Neural progenitor cell (in vitro differentiated cells): ENCODE data around the gene ARSB. TPM values are rescaled to one million over a fixed set of nuclear protein-coding genes. Genes with fewer than 3 reads are reported as not detected.

Source experiments
- DNase-seq: peaks from one replicate; pipeline ENCODE4 v3.0.0-alpha.2; 2016; ENCODE audit warnings: low spot score
- H2AFZ ChIP-seq: fragments of 200-600 bp; sonication (generic); replicated peaks from 2 replicates; pipeline ENCODE4 v1.6.1; 2016; ENCODE audit warnings: antibody characterized with exemption
- H3F3A ChIP-seq: fragments of 200-600 bp; sonication (generic); 2 replicates; pipeline ENCODE4 v1.6.1; 2016; ENCODE audit warnings: antibody characterized with exemption, low read depth
- H3K27ac ChIP-seq: fragments of 200-600 bp; sonication (generic); 2 replicates; pipeline ENCODE4 v1.5.1; 2016; ENCODE audit warnings: mild to moderate bottlenecking
- H3K27me3 ChIP-seq: fragments of 200-600 bp; sonication (generic); 2 replicates; pipeline ENCODE4 v1.6.1; 2016; ENCODE audit warnings: mild to moderate bottlenecking, moderate library complexity
- H3K36me3 ChIP-seq: fragments of 200-600 bp; sonication (generic); 2 replicates; pipeline ENCODE4 v1.5.1; 2016
- H3K4me1 ChIP-seq: fragments of 200-600 bp; sonication (generic); 2 replicates; pipeline ENCODE4 v1.6.1; 2016; ENCODE audit warnings: mixed run types
- H3K4me2 ChIP-seq: fragments of 200-600 bp; sonication (generic); 2 replicates; pipeline ENCODE4 v1.6.1; 2016
- H3K4me3 ChIP-seq: fragments of 200-600 bp; sonication (generic); 2 replicates; pipeline ENCODE4 v1.5.1; 2016
- H3K79me2 ChIP-seq: fragments of 200-600 bp; sonication (generic); 2 replicates; pipeline ENCODE4 v1.6.1; 2016; ENCODE audit warnings: low read depth
- H3K9ac ChIP-seq: fragments of 200-600 bp; sonication (generic); 2 replicates; pipeline ENCODE4 v1.6.1; 2016
- H3K9me3 ChIP-seq: fragments of 200-600 bp; sonication (generic); 2 replicates; pipeline ENCODE4 v1.5.1; 2016; ENCODE audit warnings: low read depth
- H4K20me1 ChIP-seq: fragments of 200-600 bp; sonication (generic); 2 replicates; pipeline ENCODE4 v1.6.1; 2016; ENCODE audit warnings: low read depth
- H3K27ac Mint-ChIP-seq: 3 replicates; pipeline ENCODE4 v1.8.0; 2021; ENCODE audit warnings: mixed read lengths
- H3K27me3 Mint-ChIP-seq: 2 replicates; pipeline ENCODE4 v1.8.0; 2022; ENCODE audit warnings: low read depth, mild to moderate bottlenecking, inconsistent platforms, moderate library complexity, mixed read lengths; ENCODE audit not compliant: insufficient read depth
- H3K36me3 Mint-ChIP-seq: 3 replicates; pipeline ENCODE4 v1.8.0; 2021; ENCODE audit warnings: mixed read lengths
- H3K4me1 Mint-ChIP-seq: 3 replicates; pipeline ENCODE4 v1.8.0; 2021; ENCODE audit warnings: mixed read lengths
- H3K4me3 Mint-ChIP-seq: 3 replicates; pipeline ENCODE4 v1.8.0; 2021; ENCODE audit warnings: mild to moderate bottlenecking, moderate library complexity, mixed read lengths
- H3K9me3 Mint-ChIP-seq: 3 replicates; pipeline ENCODE4 v1.8.0; 2020; ENCODE audit warnings: mixed read lengths
- EZH2 ChIP-seq: fragments of 200-600 bp; sonication (generic); IDR thresholded peaks from 2 replicates; pipeline ENCODE4 v1.6.1; 2017; ENCODE audit warnings: antibody characterized with exemption, mild to moderate bottlenecking, moderate library complexity
- EZH2phosphoT487 ChIP-seq: fragments of 200-600 bp; sonication (generic); IDR thresholded peaks from 2 replicates; pipeline ENCODE4 v1.6.1; 2017; ENCODE audit warnings: antibody characterized with exemption
- total RNA-seq: library from RNA; depleted of rRNA; stranded (reverse); fragments of >200 nt; gene quantifications from 2 replicates; pipeline ENCODE4 v1.2.3, GENCODE V29; 2015; ENCODE audit warnings: low replicate concordance
- TF ChIP-seq, protein P1 (sequence below): fragments of 200-600 bp; sonication (generic); IDR thresholded peaks from 2 replicates; pipeline ENCODE4 v1.5.1; 2017; ENCODE audit warnings: antibody characterized with exemption, mild to moderate bottlenecking

The ARSB gene
- total RNA-seq, 1 donor from 2014 or later: 15.3 TPM

DNA sequence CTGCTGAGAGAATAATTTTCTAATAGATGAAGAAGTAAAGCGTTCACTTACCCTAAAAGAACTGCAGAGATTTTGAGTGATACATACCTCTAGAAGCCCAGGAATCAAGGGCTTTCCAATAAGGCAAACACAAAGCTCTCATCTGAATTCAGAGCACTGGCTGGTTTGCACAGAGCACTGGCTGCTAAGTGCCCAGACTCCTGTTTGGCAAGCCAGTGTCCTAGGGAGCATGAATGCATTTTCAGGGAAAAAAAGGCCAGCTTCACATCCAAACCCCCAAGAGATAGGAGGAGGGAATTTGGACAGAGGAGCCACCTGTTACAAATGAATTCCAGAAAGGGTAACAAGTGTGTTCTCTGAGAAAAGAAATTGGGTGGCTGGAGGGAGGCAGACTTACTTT lies 65.3 kb downstream of the ARSB start:
- no peak overlapping the region for H2AFZ ChIP-seq
- H4K20me1 ChIP-seq: no peaks in the 10 kb centered on the region
- H3K9ac ChIP-seq: no peak overlapping the region
- no peaks in the 10 kb centered on the region for H3K79me2 ChIP-seq
- H3K27me3 ChIP-seq: no peaks in the 10 kb centered on the region
- Mint-ChIP-seq H3K36me3 (peaks cover 7% of the 10 kb centered on the region), H3K27ac (no peak overlapping the region), H3K9me3 (no peaks in the 10 kb centered on the region), H3K4me3 (no peak overlapping the region), H3K27me3 (no peaks in the 10 kb centered on the region), H3K4me1 (peaks cover 33% of the 10 kb centered on the region)
- no peak overlapping the region for H3K27ac ChIP-seq
- DNase-seq: no peak
- TF ChIP-seq EZH2 (no peak), EZH2phosphoT487 (no peak)
- TF ChIP-seq, protein P1, sequence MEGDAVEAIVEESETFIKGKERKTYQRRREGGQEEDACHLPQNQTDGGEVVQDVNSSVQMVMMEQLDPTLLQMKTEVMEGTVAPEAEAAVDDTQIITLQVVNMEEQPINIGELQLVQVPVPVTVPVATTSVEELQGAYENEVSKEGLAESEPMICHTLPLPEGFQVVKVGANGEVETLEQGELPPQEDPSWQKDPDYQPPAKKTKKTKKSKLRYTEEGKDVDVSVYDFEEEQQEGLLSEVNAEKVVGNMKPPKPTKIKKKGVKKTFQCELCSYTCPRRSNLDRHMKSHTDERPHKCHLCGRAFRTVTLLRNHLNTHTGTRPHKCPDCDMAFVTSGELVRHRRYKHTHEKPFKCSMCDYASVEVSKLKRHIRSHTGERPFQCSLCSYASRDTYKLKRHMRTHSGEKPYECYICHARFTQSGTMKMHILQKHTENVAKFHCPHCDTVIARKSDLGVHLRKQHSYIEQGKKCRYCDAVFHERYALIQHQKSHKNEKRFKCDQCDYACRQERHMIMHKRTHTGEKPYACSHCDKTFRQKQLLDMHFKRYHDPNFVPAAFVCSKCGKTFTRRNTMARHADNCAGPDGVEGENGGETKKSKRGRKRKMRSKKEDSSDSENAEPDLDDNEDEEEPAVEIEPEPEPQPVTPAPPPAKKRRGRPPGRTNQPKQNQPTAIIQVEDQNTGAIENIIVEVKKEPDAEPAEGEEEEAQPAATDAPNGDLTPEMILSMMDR: no peak
- peaks cover 6% of the 10 kb centered on the region for H3K4me1 ChIP-seq
- no peak overlapping the region for H3K4me2 ChIP-seq
- no peak overlapping the region for H3K4me3 ChIP-seq
- no peaks in the 10 kb centered on the region for H3F3A ChIP-seq
- no peaks in the 10 kb centered on the region for H3K9me3 ChIP-seq
- H3K36me3 ChIP-seq: no peaks in the 10 kb centered on the region

DNA sequence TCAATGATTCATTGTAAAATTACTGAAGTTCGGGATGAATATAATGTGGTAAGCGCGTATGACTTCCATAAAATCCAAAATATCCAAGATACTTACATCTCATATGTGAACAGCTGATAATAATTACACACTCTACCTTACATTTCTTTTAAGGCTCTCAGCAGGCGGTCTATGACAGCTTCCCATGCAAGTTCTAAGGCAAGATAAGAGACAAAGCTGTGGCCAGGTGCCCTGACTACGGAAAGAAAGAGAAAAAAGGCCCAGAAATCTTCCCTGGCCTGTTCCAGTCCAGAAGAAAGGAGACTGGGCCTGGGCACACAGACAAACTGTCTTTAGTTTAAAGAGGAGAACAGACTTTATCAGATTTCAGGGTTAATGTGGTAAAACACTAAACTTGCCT lies 69.1 kb downstream of the ARSB start:
- H3K36me3 Mint-ChIP-seq: peaks cover 2% of the 10 kb centered on the region
- H3K4me1 Mint-ChIP-seq: peaks cover 17% of the 10 kb centered on the region
- Histone ChIP-seq H3K4me3 (no peak overlapping the region), H3F3A (no peaks in the 10 kb centered on the region), H3K36me3 (no peaks in the 10 kb centered on the region), H3K79me2 (no peaks in the 10 kb centered on the region), H2AFZ (no peak overlapping the region), H3K4me2 (no peak overlapping the region), H3K9ac (no peak overlapping the region), H3K9me3 (no peaks in the 10 kb centered on the region), H3K4me1 (no peaks in the 10 kb centered on the region), H4K20me1 (no peaks in the 10 kb centered on the region), H3K27me3 (no peaks in the 10 kb centered on the region), H3K27ac (no peak overlapping the region)
- H3K27me3 Mint-ChIP-seq: no peaks in the 10 kb centered on the region
- no peak overlapping the region for H3K27ac Mint-ChIP-seq
- TF ChIP-seq EZH2phosphoT487 (no peak), EZH2 (no peak)
- TF ChIP-seq, protein P1: no peak
- no peak for DNase-seq
- H3K4me3 Mint-ChIP-seq: no peak overlapping the region
- H3K9me3 Mint-ChIP-seq: no peaks in the 10 kb centered on the region

DNA sequence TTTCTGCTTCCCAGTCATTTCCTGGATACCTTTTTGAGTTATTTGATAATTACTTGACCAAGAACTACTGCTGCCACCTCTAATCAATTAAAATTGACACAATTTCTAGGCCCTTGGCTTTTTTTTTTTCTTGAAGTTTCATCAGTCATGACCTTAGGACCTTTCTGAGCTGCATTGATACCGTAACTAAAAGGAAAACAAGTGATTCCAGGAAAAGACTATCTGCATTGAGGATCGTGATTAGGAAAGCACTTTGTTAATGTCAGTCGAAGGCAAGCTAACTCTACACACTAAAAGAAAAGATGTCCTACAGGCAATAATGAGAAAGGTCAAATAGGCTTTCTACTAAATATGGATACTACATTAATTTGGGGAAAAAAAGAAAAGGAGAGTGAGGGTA lies 69.9 kb downstream of the ARSB start:
- Mint-ChIP-seq H3K36me3 (peaks cover 2% of the 10 kb centered on the region), H3K4me1 (peaks cover 16% of the 10 kb centered on the region), H3K4me3 (no peak overlapping the region), H3K27me3 (no peaks in the 10 kb centered on the region), H3K9me3 (no peaks in the 10 kb centered on the region), H3K27ac (no peak overlapping the region)
- Histone ChIP-seq H3K27ac (no peak overlapping the region), H3K79me2 (no peaks in the 10 kb centered on the region), H3K9ac (no peak overlapping the region), H3K27me3 (no peaks in the 10 kb centered on the region), H3K36me3 (no peaks in the 10 kb centered on the region), H3K9me3 (no peaks in the 10 kb centered on the region), H3K4me1 (no peaks in the 10 kb centered on the region), H3K4me2 (no peak overlapping the region), H3F3A (no peaks in the 10 kb centered on the region), H3K4me3 (no peak overlapping the region), H4K20me1 (no peaks in the 10 kb centered on the region), H2AFZ (no peak overlapping the region)
- no peak for DNase-seq
- TF ChIP-seq EZH2 (no peak), EZH2phosphoT487 (no peak)
- TF ChIP-seq, protein P1: no peak
